Measurements from ENCODE around the gene BTBD3. TPM values are rescaled to one million over a fixed set of nuclear protein-coding genes. Genes with fewer than 3 reads are reported as not detected.

Gene BTBD3
- total RNA-seq, 2 donors from 2014 or later, result 81.7 to 115 TPM

DNA sequence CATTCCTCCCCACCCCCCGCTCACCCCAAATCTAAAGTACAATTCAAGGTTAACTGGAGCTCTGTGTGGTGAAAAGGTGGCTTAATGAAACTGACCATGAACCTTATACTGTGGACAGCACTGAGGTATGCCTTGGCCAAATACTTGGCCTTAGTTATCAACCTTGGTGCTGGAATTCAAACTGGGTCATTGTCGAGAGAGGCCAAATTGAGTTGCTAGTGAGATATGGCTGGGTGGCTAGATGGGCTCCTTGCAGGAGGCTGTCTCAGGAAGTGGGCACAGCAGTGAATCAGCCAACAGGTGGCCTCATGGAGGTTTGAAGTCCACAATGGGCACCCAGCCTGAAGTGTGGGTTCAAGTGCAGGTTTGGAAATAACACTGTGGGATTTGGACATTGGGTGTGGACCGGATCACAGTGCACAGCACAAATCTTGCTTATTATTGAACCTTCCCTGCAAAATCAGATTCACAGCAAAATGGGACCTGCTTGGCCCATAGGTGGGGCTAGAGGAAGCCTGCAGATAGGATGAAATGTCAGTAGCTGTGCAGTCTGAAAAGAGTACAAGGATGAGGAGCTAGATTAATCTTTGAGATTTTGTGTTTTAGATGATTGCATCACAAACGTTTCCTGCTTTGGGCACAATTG, 5.6 kb upstream of the BTBD3 start:
- Mint-ChIP-seq H3K27ac (no peak overlapping the region), H3K27me3 (ENCODE audit: insufficient read depth) (no peaks in the 10 kb centered on the region), H3K4me3 (no peak overlapping the region), H3K4me1 (peaks cover 36% of the 10 kb centered on the region), H3K36me3 (ENCODE audit: low read depth) (no peaks in the 10 kb centered on the region), H3K9me3 (no peaks in the 10 kb centered on the region)
- H3K27ac ChIP-seq (ENCODE audit: low read depth, low read length), result no peak overlapping the region
- H3K27me3 ChIP-seq (ENCODE audit: control insufficient read depth, insufficient read depth, low read length, poor library complexity, severe bottlenecking), result no peaks in the 10 kb centered on the region
- no peaks in the 10 kb centered on the region for H3K9me3 ChIP-seq (ENCODE audit: control insufficient read depth, low read length)
- TF ChIP-seq, protein P1, sequence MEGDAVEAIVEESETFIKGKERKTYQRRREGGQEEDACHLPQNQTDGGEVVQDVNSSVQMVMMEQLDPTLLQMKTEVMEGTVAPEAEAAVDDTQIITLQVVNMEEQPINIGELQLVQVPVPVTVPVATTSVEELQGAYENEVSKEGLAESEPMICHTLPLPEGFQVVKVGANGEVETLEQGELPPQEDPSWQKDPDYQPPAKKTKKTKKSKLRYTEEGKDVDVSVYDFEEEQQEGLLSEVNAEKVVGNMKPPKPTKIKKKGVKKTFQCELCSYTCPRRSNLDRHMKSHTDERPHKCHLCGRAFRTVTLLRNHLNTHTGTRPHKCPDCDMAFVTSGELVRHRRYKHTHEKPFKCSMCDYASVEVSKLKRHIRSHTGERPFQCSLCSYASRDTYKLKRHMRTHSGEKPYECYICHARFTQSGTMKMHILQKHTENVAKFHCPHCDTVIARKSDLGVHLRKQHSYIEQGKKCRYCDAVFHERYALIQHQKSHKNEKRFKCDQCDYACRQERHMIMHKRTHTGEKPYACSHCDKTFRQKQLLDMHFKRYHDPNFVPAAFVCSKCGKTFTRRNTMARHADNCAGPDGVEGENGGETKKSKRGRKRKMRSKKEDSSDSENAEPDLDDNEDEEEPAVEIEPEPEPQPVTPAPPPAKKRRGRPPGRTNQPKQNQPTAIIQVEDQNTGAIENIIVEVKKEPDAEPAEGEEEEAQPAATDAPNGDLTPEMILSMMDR (conservative IDR thresholded peaks at IDR 0.05), result peak; percentile 82
- WGBS, 2 experiments (ENCODE audit: insufficient coverage in 1 of 2, insufficient read length in 1 of 2), result 83 to 94% methylated on average over 1 to 4 of the region's 4 CpGs
- DNase-seq, result peak; percentile 59
- H3K4me3 ChIP-seq (ENCODE audit: low read length), result no peak overlapping the region
- H3K36me3 ChIP-seq (ENCODE audit: control insufficient read depth, insufficient read depth, low read length), result no peaks in the 10 kb centered on the region
- H3K9ac ChIP-seq (ENCODE audit: extremely low read depth, low read length, poor library complexity, severe bottlenecking), result no peak overlapping the region
- H3K4me1 ChIP-seq (ENCODE audit: control insufficient read depth, insufficient read depth, low read length), result no peaks in the 10 kb centered on the region

DNA sequence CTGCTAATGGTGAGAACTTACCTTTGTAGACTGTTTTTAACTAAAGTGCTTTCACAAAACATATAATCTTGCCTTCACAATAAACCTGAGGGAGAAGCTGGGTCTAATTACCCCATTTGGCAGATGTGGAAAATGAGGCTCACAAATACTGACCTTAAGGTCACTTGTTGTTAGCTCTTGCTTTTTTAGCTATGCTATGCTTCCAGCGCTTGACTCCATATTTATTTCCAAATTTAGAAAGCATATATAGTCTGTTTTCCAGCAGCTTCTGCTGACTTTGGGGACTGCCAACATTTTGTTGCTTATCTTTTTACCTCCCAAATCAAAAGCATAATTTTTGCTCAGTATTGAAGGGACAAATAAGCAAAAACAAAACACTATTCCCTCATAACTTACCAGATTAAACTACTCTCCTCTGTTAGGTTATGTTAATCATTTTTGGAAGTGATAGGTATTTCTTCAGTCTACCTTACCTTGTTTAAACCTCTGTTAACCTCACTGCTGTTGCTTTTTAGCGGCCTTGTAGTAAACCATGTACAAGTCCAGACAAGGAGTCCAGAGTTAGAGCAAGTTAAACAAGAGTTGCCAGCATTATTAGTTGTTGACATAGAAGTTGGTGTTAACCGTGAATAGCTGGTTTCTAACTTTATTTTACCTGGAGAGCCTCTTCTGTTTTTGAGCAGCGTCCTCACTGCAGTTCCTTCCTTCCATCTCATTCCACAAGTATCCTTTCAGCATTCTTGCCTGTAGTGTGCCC, 4.9 kb upstream of the BTBD3 start:
- DNase-seq, result no peak
- no peaks in the 10 kb centered on the region for H3K36me3 ChIP-seq (ENCODE audit: control insufficient read depth, insufficient read depth, low read length)
- H3K4me3 ChIP-seq (ENCODE audit: low read length), result no peak overlapping the region
- H3K4me1 Mint-ChIP-seq, result peaks cover 35% of the 10 kb centered on the region
- H3K9ac ChIP-seq (ENCODE audit: extremely low read depth, low read length, poor library complexity, severe bottlenecking), result no peak overlapping the region
- H3K27ac ChIP-seq (ENCODE audit: low read depth, low read length), result no peak overlapping the region
- no peaks in the 10 kb centered on the region for H3K4me1 ChIP-seq (ENCODE audit: control insufficient read depth, insufficient read depth, low read length)
- 86 to 94% methylated on average over 1 to 4 of the region's 4 CpGs for WGBS, 2 experiments (ENCODE audit: insufficient coverage in 1 of 2, insufficient read length in 1 of 2)
- H3K9me3 Mint-ChIP-seq, result no peaks in the 10 kb centered on the region
- H3K27ac Mint-ChIP-seq, result no peak overlapping the region
- TF ChIP-seq, protein P1 (conservative IDR thresholded peaks at IDR 0.05), result no peak
- H3K4me3 Mint-ChIP-seq, result no peak overlapping the region
- H3K27me3 ChIP-seq (ENCODE audit: control insufficient read depth, insufficient read depth, low read length, poor library complexity, severe bottlenecking), result no peaks in the 10 kb centered on the region
- no peaks in the 10 kb centered on the region for H3K9me3 ChIP-seq (ENCODE audit: control insufficient read depth, low read length)
- H3K27me3 Mint-ChIP-seq (ENCODE audit: insufficient read depth), result no peaks in the 10 kb centered on the region
- H3K36me3 Mint-ChIP-seq (ENCODE audit: low read depth), result no peaks in the 10 kb centered on the region

DNA sequence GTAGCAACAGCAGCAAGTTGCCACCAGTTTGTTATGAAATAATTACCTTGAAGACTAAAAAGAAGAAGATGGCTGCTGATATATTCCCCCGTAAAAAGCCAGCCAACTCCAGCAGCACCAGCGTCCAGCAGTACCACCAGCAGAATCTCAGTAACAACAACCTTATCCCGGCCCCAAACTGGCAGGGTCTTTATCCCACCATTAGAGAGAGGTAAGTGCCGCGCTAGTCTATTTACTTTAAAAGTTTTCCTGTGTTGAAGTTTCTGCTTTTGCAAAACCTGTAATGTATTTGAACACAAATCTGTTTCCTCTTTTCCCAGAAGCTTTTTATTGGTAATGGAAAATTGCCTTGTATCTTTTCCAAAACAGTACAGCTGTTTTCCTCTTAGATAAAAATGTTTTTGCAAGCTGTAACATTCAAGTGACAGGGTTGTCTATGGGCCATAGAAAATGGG, 725 bp downstream of the BTBD3 start:
- DNase-seq, result no peak
- Mint-ChIP-seq H3K4me3 (no peak overlapping the region), H3K36me3 (ENCODE audit: low read depth) (peaks cover 28% of the 10 kb centered on the region), H3K4me1 (peaks cover 34% of the 10 kb centered on the region), H3K27ac (no peak overlapping the region), H3K9me3 (no peaks in the 10 kb centered on the region), H3K27me3 (ENCODE audit: insufficient read depth) (no peaks in the 10 kb centered on the region)
- H3K4me3 ChIP-seq (ENCODE audit: low read length), result no peak overlapping the region
- H3K4me1 ChIP-seq (ENCODE audit: control insufficient read depth, insufficient read depth, low read length), result no peaks in the 10 kb centered on the region
- peaks cover 44% of the 10 kb centered on the region for H3K36me3 ChIP-seq (ENCODE audit: control insufficient read depth, insufficient read depth, low read length)
- no peaks in the 10 kb centered on the region for H3K27me3 ChIP-seq (ENCODE audit: control insufficient read depth, insufficient read depth, low read length, poor library complexity, severe bottlenecking)
- no peak overlapping the region for H3K27ac ChIP-seq (ENCODE audit: low read depth, low read length)
- TF ChIP-seq, protein P1 (conservative IDR thresholded peaks at IDR 0.05), result no peak
- H3K9ac ChIP-seq (ENCODE audit: extremely low read depth, low read length, poor library complexity, severe bottlenecking), result no peak overlapping the region
- 91 to 100% methylated on average over 4 to 5 of the region's 5 CpGs for WGBS, 2 experiments (ENCODE audit: insufficient coverage in 1 of 2, insufficient read length in 1 of 2)
- no peaks in the 10 kb centered on the region for H3K9me3 ChIP-seq (ENCODE audit: control insufficient read depth, low read length)
